Keratinocyte (primary cell): Measurements from ENCODE around the gene PPAT. TPM values are rescaled to one million over a fixed set of nuclear protein-coding genes. Genes with fewer than 3 reads are reported as not detected.

ENCODE experiments used
- DNase-seq: peaks from one replicate; pipeline ENCODE4 v3.0.0-alpha.2; 2011; ENCODE audit warnings: low read depth, missing footprints, low spot score
- FAIRE-seq: peaks from 2 replicates; lab custom pipeline; 2011; peaks lifted over from hg19 to GRCh38; lab: Jason Lieb, UNC
- H2AFZ ChIP-seq: 2 replicates; pipeline ENCODE4 v1.6.0; 2012; ENCODE audit warnings: low read length, control low read depth, inconsistent platforms; ENCODE audit not compliant: control insufficient read depth
- H3K27ac ChIP-seq: 2 replicates; pipeline ENCODE4 v1.5.1; 2011; ENCODE audit warnings: low read length; ENCODE audit not compliant: control insufficient read depth, insufficient read depth
- H3K27me3 ChIP-seq: 3 replicates; pipeline ENCODE4 v1.6.0; 2011; ENCODE audit warnings: low read length; ENCODE audit not compliant: control insufficient read depth, insufficient read depth; ENCODE audit errors: extremely low read depth
- H3K36me3 ChIP-seq, 2 experiments: 2 replicates in 1 of 2; 3 replicates in 1 of 2; pipeline ENCODE4 v1.5.1; 2011; ENCODE audit warnings: low read length in 2 of 2, mild to moderate bottlenecking in 1 of 2; ENCODE audit not compliant: control insufficient read depth in 2 of 2, insufficient read depth in 2 of 2; ENCODE audit errors: extremely low read depth in 1 of 2
- H3K4me1 ChIP-seq: 3 replicates; pipeline ENCODE4 v1.5.1; 2011; ENCODE audit warnings: low read length; ENCODE audit not compliant: control insufficient read depth, insufficient read depth; ENCODE audit errors: extremely low read depth
- H3K4me2 ChIP-seq: 3 replicates; pipeline ENCODE4 v1.6.0; 2011; ENCODE audit warnings: low read depth, low read length; ENCODE audit not compliant: control insufficient read depth, insufficient read depth; ENCODE audit errors: extremely low read depth
- H3K4me3 ChIP-seq, 3 experiments: fragments of 200-600 bp in 1 of 3; sonication (generic) in 1 of 3; 2 replicates in 2 of 3; 3 replicates in 1 of 3; pipeline ENCODE4 v1.5.1; 2011 to 2016; ENCODE audit warnings: low read length in 3 of 3, mild to moderate bottlenecking in 3 of 3, control low read depth in 2 of 3, inconsistent platforms in 1 of 3, low read depth in 1 of 3, mixed read lengths in 1 of 3, mixed run types in 1 of 3, moderate library complexity in 1 of 3; ENCODE audit not compliant: control insufficient read depth in 2 of 3, insufficient read depth in 2 of 3; ENCODE audit errors: extremely low read depth in 1 of 3
- H3K79me2 ChIP-seq: 2 replicates; pipeline ENCODE4 v1.6.0; 2012; ENCODE audit warnings: low read length; ENCODE audit not compliant: control insufficient read depth, insufficient read depth
- H3K9ac ChIP-seq: 3 replicates; pipeline ENCODE4 v1.6.0; 2011; ENCODE audit warnings: low read length; ENCODE audit not compliant: control insufficient read depth, insufficient read depth; ENCODE audit errors: extremely low read depth
- H3K9me1 ChIP-seq: 3 replicates; pipeline ENCODE4 v1.6.0; 2011; ENCODE audit warnings: low read length; ENCODE audit not compliant: control insufficient read depth, insufficient read depth; ENCODE audit errors: extremely low read depth
- H3K9me3 ChIP-seq: 2 replicates; pipeline ENCODE4 v1.5.1; 2012; ENCODE audit warnings: low read depth, low read length; ENCODE audit not compliant: control insufficient read depth
- H4K20me1 ChIP-seq: 3 replicates; pipeline ENCODE4 v1.6.0; 2011; ENCODE audit warnings: low read length; ENCODE audit not compliant: control insufficient read depth, insufficient read depth; ENCODE audit errors: extremely low read depth
- EZH2 ChIP-seq: IDR thresholded peaks from one replicate; pipeline ENCODE4 v1.6.1; 2012; ENCODE audit warnings: inconsistent platforms, mild to moderate bottlenecking, low read length, moderate library complexity
- dilution Hi-C: fragments of 300-500 bp; cut with MboI; formaldehyde crosslinking; loops from one replicate; pipeline ENCODE4 v1.7.0; 2020; ENCODE audit warnings: low sequenced_read_pairs; ENCODE audit not compliant: extremely low pct_ligation_motif_present
- polyA plus RNA-seq, 5 experiments: library from polyadenylated mRNA; depleted of rRNA in 3 of 5; stranded (reverse) in 3 of 5; stranded (forward) in 1 of 5; unstranded in 1 of 5; fragments of >200 nt; gene quantifications; 1 replicate in 1 of 5; 2 replicates in 3 of 5; 3 replicates in 1 of 5; pipeline versions ENCODE4 v1.2.1 to v1.2.3, GENCODE V29; 2011 to 2012; ENCODE audit warnings: missing spikeins in 2 of 5, low read depth in 1 of 5, low replicate concordance in 1 of 5
- TF ChIP-seq, protein P1 (sequence below), 3 experiments: IDR thresholded peaks in 1 of 3; conservative IDR thresholded peaks in 1 of 3; optimal IDR thresholded peaks in 1 of 3; 2 replicates in 2 of 3; 3 replicates in 1 of 3; pipeline versions ENCODE3 to v1.5.1; 2011; ENCODE audit warnings: low read length in 3 of 3, mild to moderate bottlenecking in 3 of 3, moderate library complexity in 2 of 3, control low read depth in 1 of 3, inconsistent platforms in 1 of 3; ENCODE audit not compliant: insufficient read depth in 2 of 3; ENCODE audit errors: extremely low read depth in 1 of 3

Gene PPAT
- polyA plus RNA-seq, 1 donor (not counting 4 experiments of a cell fraction or from before 2014, with no cell fraction given) = 24.9 TPM

DNA sequence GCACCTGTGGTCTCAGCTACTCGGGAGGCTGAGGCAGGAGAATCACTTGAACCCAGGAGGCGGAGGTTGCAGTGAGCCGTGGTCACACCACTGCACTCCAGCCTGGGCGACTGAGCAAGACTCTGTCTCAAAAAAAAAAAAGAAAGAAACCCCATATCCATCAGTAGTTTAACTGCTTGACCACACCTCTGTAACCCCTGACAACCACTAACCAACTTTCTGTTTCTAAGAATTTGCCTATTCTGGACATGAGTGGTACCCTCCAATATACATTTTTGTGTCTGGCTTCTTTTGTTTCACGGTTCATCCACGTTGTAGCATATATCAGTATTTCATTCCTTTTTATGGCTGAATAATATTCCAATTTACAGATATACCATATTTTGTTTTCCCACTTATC lies 9.1 kb downstream of the PPAT start:
- dilution Hi-C loops = no loop called here
- Histone ChIP-seq H3K4me1 (no peaks in the 10 kb centered on the region), H3K9me3 (no peaks in the 10 kb centered on the region), H3K4me2 (no peak overlapping the region), H2AFZ (no peak overlapping the region), H3K79me2 (peaks cover 97% of the 10 kb centered on the region), H3K4me3 (no peak overlapping the region), H3K9me1 (no peaks in the 10 kb centered on the region), H3K9ac (no peak overlapping the region), H3K27me3 (no peaks in the 10 kb centered on the region), H3K36me3 (no peaks in the 10 kb centered on the region), H4K20me1 (no peaks in the 10 kb centered on the region), H3K27ac (no peak overlapping the region)
- DNase-seq = no peak
- no peak for FAIRE-seq
- TF ChIP-seq, protein P1, sequence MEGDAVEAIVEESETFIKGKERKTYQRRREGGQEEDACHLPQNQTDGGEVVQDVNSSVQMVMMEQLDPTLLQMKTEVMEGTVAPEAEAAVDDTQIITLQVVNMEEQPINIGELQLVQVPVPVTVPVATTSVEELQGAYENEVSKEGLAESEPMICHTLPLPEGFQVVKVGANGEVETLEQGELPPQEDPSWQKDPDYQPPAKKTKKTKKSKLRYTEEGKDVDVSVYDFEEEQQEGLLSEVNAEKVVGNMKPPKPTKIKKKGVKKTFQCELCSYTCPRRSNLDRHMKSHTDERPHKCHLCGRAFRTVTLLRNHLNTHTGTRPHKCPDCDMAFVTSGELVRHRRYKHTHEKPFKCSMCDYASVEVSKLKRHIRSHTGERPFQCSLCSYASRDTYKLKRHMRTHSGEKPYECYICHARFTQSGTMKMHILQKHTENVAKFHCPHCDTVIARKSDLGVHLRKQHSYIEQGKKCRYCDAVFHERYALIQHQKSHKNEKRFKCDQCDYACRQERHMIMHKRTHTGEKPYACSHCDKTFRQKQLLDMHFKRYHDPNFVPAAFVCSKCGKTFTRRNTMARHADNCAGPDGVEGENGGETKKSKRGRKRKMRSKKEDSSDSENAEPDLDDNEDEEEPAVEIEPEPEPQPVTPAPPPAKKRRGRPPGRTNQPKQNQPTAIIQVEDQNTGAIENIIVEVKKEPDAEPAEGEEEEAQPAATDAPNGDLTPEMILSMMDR (optimal IDR thresholded peaks at IDR 0.05 in 1 of 3, IDR thresholded peaks at IDR 0.05 in 1 of 3, conservative IDR thresholded peaks at IDR 0.05 in 1 of 3; ENCODE audit: extremely low read depth in 1 of 3, insufficient read depth in 2 of 3, low read length in 3 of 3) = no peak
- TF ChIP-seq EZH2 = no peak

- no peak overlapping the region for H3K4me3 ChIP-seq
Measured at GRCh38 chr4:56425518-56425917, 9.9 kb downstream of the PPAT start.

More at GRCh38 chr4:56425518-56425917, 9.9 kb downstream of the PPAT start:
- FAIRE-seq = no peak
- dilution Hi-C loops = no loop called here
- Histone ChIP-seq H3K4me2 (no peak overlapping the region), H4K20me1 (no peaks in the 10 kb centered on the region), H3K36me3 (no peaks in the 10 kb centered on the region), H3K27me3 (no peaks in the 10 kb centered on the region), H2AFZ (no peak overlapping the region), H3K4me1 (no peaks in the 10 kb centered on the region), H3K79me2 (peaks cover 97% of the 10 kb centered on the region), H3K27ac (no peak overlapping the region), H3K9me1 (no peaks in the 10 kb centered on the region), H3K9me3 (no peaks in the 10 kb centered on the region), H3K9ac (no peak overlapping the region)
- DNase-seq = no peak
- TF ChIP-seq, protein P1 (optimal IDR thresholded peaks at IDR 0.05 in 1 of 3, IDR thresholded peaks at IDR 0.05 in 1 of 3, conservative IDR thresholded peaks at IDR 0.05 in 1 of 3; ENCODE audit: extremely low read depth in 1 of 3, insufficient read depth in 2 of 3, low read length in 3 of 3) = no peak
- no peak for TF ChIP-seq EZH2
